Nephron (organoid): Measurements from ENCODE around the gene ATP8A1.

Source experiments
- H3K27ac Mint-ChIP-seq, 3 experiments: 2 replicates each; pipeline ENCODE4 v1.8.0; 2020; ENCODE audit warnings: mixed read lengths in 3 of 3, mild to moderate bottlenecking in 2 of 3, moderate library complexity in 1 of 3
- H3K27me3 Mint-ChIP-seq: 2 replicates; pipeline ENCODE4 v1.8.0; 2021; ENCODE audit warnings: low read depth, mild to moderate bottlenecking, moderate library complexity, mixed read lengths
- H3K36me3 Mint-ChIP-seq: 2 replicates; pipeline ENCODE4 v1.8.0; 2020; ENCODE audit warnings: low read depth, mixed read lengths
- H3K4me1 Mint-ChIP-seq: 2 replicates; pipeline ENCODE4 v1.8.0; 2020; ENCODE audit warnings: mixed read lengths
- H3K4me3 Mint-ChIP-seq, 3 experiments: 2 replicates each; pipeline ENCODE4 v1.8.0; 2020; ENCODE audit warnings: mild to moderate bottlenecking in 3 of 3, mixed read lengths in 3 of 3, moderate library complexity in 2 of 3
- H3K9me3 Mint-ChIP-seq: 2 replicates; pipeline ENCODE4 v1.8.0; 2020; ENCODE audit warnings: mixed read lengths
- CTCF ChIP-seq, 3 experiments: fragments of 200-600 bp; sonication (generic); IDR thresholded peaks; one replicate each; pipeline ENCODE4 v1.5.0; 2021; ENCODE audit warnings: antibody characterized with exemption in 3 of 3; ENCODE audit not compliant: unreplicated experiment in 3 of 3

ATP8A1 gene

GRCh38 chr4:42436928-42437565 lies 219.9 kb downstream of the ATP8A1 start:
- Mint-ChIP-seq H3K9me3 (no peaks in the 10 kb centered on the region), H3K4me3 (peak overlapping the region in 1 of 3 experiments; percentile 2), H3K4me1 (peaks cover 18% of the 10 kb centered on the region), H3K27me3 (no peaks in the 10 kb centered on the region), H3K36me3 (peaks cover 5% of the 10 kb centered on the region), H3K27ac (peak overlapping the region; percentile 17 to 70 (median 20))
- TF ChIP-seq CTCF (IDR thresholded peaks at IDR 0.05; ENCODE audit: unreplicated experiment in 3 of 3) = no peak

GRCh38 chr4:42428036-42428435 lies 228.9 kb downstream of the ATP8A1 start:
- Mint-ChIP-seq H3K27me3 (no peaks in the 10 kb centered on the region), H3K36me3 (no peaks in the 10 kb centered on the region), H3K4me3 (no peak overlapping the region), H3K9me3 (no peaks in the 10 kb centered on the region), H3K27ac (no peak overlapping the region), H3K4me1 (no peaks in the 10 kb centered on the region)
- no peak for TF ChIP-seq CTCF (IDR thresholded peaks at IDR 0.05; ENCODE audit: unreplicated experiment in 3 of 3)

GRCh38 chr4:42425146-42426065 lies 231.5 kb downstream of the ATP8A1 start:
- Mint-ChIP-seq H3K27me3 (no peaks in the 10 kb centered on the region), H3K27ac (no peak overlapping the region), H3K36me3 (peaks cover 5% of the 10 kb centered on the region), H3K4me1 (no peaks in the 10 kb centered on the region), H3K9me3 (no peaks in the 10 kb centered on the region), H3K4me3 (no peak overlapping the region)
- TF ChIP-seq CTCF (IDR thresholded peaks at IDR 0.05; ENCODE audit: unreplicated experiment in 3 of 3) = no peak

- Mint-ChIP-seq H3K4me1 (peaks cover 5% of the 10 kb centered on the region), H3K4me3 (no peak overlapping the region), H3K27me3 (no peaks in the 10 kb centered on the region), H3K36me3 (peaks cover 5% of the 10 kb centered on the region), H3K27ac (no peak overlapping the region), H3K9me3 (no peaks in the 10 kb centered on the region)
- no peak for TF ChIP-seq CTCF (IDR thresholded peaks at IDR 0.05; ENCODE audit: unreplicated experiment in 3 of 3)
Observed at GRCh38 chr4:42420140-42420539, 236.8 kb downstream of the ATP8A1 start.

- peaks cover 13% of the 10 kb centered on the region for H3K4me1 Mint-ChIP-seq
Observed at GRCh38 chr4:42417550-42417949, 239.4 kb downstream of the ATP8A1 start.

More at GRCh38 chr4:42417550-42417949, 239.4 kb downstream of the ATP8A1 start:
- Mint-ChIP-seq H3K27ac (no peak overlapping the region), H3K4me3 (no peak overlapping the region), H3K9me3 (no peaks in the 10 kb centered on the region), H3K27me3 (peaks cover 6% of the 10 kb centered on the region), H3K36me3 (peaks cover 5% of the 10 kb centered on the region)
- TF ChIP-seq CTCF (IDR thresholded peaks at IDR 0.05; ENCODE audit: unreplicated experiment in 3 of 3) = no peak
